Fibroblast of the conjunctiva (primary cell): ENCODE measurements around the gene CD84.
"Not testable (repeated sequence)": the region's sequence is repeated elsewhere in the genome, so short reads cannot be mapped to it uniquely, and the experiment has no call there.

Experiments
- DNase-seq: peaks from one replicate; pipeline ENCODE4 v3.0.0-alpha.2; 2010; ENCODE audit warnings: low read depth

CD84 gene

GRCh38 chr1:160608941-160609340 is 29.6 kb upstream of the CD84 start:
- DNase-seq, result no peak

GRCh38 chr1:160608514-160608913 is 29.2 kb upstream of the CD84 start:
- no peak for DNase-seq

GRCh38 chr1:160608057-160608456 is 28.8 kb upstream of the CD84 start:
- no peak for DNase-seq

GRCh38 chr1:160607672-160608032 is 28.4 kb upstream of the CD84 start:
- DNase-seq, result no peak

DNA sequence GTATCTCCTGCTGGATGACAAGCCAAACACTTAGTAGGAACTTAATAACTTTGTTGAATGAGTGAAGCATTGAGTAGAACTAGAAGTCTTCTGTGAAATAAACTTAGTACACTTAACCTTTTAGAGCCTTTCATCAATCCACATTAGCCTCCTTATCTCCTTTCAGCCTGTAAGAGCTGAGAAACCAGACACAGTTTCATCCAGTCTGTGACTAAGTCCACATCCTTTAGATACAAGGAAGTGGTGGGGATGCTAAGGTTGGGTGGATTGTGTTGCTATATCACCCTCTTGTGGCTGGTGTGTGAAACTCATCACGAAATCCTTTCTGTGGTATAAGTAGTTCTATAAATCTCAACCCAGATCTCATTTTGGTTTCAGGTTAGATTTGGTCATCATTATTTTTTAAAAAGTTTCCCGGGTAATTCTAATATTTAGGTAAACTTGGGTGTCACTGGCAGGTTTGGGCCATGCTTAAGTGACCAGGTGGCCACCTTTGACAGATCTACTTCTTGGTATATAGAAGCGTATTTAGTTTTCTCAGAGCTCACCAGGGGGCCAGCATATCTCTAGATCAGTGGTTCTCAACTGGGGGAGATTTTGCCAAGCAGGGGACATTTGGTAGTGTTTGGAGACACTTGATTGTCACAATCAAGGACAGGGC is 27.8 kb upstream of the CD84 start:
- DNase-seq, result peak; percentile 43

DNA sequence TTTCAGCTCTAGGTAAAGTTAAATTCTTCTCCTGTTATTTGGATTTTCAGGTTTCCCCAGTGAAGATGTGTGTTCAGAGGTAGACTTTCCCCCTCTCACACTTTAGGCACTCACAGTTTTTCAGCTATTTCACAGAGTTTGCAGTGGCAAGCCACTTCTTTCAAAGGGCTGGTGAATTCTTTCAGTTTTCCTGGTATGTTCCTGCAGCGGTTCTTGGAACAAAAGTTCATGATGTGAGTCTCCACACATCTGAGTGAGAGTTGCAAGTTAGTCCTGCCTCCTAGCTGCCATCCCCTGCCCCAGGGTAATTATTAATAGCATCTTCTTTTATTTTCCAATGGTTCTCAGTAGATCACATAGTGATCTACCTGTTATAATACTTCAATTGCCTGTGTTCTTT is 27.3 kb upstream of the CD84 start:
- DNase-seq, result no peak

- no peak for DNase-seq
Observed at GRCh38 chr1:160605792-160606479, 26.6 kb upstream of the CD84 start.

GRCh38 chr1:160605205-160605604 is 25.9 kb upstream of the CD84 start:
- no peak for DNase-seq

DNA sequence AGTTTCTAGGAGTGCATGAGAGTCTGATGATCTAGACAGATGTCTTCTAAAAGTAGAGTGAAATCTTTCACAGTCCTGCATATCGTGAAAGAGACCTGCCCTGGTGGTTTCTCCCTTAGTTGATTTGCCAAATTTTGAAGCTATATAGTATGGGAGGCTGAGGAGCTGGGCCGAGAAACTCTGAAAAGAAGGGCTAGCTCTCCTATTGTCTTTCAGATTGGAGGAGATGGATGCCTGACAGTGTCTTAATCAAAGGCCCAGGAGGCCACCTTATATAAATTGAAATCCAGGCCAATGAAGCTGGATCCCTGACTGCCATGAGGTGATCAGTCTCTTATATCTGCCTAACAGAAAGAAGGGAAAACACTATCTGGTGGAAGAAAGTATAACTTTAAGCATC is 18.4 kb upstream of the CD84 start:
- DNase-seq, result no peak

DNA sequence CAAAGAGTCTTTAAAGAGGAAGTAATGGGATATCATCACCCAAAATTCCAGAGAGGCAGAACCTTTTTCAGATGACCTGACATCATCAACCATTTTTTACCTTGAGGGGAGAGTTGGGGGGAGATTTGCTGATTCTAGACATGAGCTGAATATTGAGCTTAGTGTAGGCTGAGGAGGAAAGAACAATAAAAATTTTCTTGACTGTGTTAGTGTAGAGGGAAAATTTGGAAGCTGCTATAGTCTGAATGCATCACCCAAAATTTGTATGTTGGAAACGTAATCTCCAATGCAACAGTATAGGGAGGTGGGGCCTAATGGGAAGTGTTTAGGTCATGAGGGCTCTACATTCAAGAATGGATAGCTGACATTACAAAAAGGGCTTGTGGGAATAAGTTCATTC is 17.8 kb upstream of the CD84 start:
- DNase-seq, result no peak

GRCh38 chr1:160590488-160590887 is 11.2 kb upstream of the CD84 start:
- no peak for DNase-seq

GRCh38 chr1:160588468-160588867 is 9.2 kb upstream of the CD84 start:
- DNase-seq, result no peak

DNA sequence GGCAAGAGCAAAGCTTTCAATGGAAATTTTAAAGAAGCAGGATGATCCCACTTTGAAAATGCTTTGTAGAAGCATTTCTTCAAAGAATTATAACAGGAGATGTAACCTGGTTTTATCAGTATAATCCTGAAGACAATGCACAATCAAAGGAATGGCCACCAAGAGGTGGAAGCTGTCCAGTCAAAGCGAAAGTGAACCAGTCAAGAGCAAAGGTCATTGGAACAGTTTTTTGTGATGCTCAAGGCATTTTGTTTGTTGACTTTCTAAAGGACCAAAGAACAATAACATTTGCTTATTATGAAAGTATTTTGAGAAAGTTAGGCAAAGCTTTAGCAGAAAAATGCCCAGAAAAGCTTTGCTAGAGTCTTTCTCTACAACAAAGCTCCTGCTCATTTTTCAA is 5.5 kb upstream of the CD84 start:
- no peak for DNase-seq

- DNase-seq, result not testable (repeated sequence)
Observed at GRCh38 chr1:160582976-160583375, 3.7 kb upstream of the CD84 start.

DNA sequence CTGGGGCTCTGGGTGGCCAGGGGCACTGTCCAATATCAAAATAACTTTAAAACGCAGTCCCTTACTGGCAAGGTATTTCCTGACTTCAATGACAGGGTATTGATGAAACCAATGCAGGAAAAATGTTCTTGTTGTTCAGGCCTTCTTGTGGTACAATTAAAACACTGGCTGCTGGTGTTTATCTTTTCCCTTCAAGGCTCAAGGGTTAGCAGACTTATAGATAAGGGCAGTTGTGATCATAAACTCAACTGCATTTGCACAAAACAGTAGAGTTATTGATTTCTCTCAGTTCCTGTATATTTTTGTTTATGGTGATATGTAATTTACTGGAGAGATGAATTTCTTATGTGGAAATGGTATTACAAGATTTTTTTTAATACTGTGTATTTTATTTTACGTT is 2.7 kb upstream of the CD84 start:
- no peak for DNase-seq

DNA sequence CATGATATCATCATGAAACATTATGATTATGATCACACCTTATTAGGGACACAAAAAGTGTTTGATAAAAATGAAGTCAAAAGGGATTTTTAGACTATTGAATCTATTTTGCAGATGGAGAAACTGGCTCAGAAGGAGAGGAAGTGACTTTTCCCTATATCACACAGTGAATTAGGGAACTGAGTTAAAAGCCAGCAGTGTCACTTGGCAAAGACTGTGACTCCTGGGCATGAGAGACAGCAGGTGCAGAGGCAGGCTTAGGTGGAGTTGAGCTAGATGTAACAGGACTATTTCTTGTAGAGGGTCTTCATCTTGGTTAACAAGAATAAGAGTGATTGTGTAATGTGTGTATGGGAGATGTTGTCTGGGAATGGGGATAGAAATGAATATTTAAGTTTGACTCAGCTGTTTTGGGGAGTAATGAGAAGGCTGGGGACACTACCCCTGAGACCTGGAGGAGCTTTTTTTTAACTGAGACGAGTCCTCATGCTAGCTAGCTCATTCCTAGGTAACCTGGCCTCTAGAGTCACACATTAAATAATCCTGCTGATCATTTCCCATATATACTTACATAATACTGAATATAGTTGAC is 1.0 kb upstream of the CD84 start:
- DNase-seq, result no peak

DNA sequence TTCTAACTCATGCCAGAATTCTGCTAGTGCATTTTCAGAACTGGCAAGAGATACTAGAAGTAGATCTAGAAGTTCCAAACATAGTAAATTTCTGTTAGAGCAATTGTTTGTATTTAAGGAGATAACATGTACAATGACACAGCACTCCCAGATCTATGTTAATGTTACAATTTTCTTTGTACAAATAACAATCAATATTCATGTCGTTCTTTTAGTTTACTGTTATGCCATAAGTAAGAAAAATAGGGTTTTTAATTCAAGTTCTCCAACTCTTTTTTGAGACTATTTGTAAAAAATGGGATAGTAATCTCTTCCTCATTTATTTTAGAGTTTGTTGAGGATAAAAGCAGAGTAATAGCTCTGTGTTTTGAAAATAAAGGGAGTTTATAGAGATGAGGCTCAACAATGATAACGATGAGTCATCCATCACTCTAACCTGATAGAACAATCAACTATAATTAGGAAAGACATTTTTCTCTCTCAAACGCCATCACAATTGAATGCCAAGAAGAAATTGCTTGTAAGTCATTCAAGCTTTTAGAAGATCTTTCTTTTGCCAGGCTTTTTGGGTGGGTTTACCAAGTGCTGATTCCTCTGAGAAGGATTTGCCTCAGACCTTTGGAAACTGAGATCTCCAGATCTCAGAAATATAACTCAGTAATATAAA is 638 bp downstream of the CD84 start:
- no peak for DNase-seq

DNA sequence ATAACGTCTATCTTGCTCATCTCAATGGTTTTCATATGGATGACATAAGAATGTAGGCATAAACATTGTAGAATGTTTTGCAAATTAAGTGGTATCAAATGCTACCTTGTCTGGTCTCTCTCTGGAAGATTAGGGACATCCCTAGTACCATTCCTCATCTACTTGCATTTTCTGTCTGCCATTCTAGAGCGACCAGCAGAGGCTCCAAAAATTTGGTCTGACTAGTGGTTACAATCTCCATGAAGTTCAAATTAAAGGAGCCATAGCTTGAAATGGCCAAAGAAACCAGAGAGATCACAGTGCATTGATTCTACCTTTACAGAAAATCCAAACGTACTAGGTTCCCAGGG is 1.1 kb downstream of the CD84 start:
- no peak for DNase-seq

DNA sequence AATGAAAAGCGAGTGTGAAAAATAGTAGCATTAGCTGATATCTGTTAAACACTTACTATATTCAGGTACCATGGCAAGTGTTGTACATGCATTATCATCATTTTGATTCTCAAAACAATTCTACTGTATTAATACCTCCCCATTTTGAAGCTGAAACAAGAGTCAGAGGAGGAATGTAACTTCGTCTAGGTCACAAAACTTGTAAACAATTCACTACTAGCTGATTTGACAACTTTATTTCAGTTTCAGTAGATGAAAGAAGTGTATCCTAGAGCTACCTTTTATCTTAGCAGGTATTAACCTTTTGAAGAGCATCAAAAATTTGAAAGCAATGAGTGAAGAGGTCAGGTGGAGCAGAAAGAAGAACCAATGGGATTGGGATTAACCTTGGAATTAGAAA is 1.6 kb downstream of the CD84 start:
- DNase-seq, result no peak

DNA sequence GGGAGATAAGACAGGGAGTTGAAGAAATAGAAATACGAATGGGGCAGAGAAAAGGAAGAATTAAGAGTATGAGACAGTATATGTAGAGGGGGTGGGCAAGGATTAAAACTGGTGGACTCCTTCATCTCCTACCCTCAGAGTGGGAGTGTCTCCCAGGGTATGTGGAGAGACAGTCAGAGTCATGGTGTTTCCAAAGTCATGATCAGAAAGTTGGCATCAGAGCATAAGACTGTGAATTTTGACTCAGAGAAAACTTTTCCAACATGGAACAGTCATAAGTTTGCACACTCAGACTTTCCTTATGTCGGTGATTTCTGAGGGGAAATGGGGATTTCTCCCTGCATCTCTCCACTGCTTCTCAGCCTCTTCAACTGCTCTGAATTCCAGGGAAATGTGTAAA is 2.4 kb downstream of the CD84 start:
- DNase-seq, result no peak

GRCh38 chr1:160576390-160576789 is 2.9 kb downstream of the CD84 start:
- DNase-seq, result no peak

DNA sequence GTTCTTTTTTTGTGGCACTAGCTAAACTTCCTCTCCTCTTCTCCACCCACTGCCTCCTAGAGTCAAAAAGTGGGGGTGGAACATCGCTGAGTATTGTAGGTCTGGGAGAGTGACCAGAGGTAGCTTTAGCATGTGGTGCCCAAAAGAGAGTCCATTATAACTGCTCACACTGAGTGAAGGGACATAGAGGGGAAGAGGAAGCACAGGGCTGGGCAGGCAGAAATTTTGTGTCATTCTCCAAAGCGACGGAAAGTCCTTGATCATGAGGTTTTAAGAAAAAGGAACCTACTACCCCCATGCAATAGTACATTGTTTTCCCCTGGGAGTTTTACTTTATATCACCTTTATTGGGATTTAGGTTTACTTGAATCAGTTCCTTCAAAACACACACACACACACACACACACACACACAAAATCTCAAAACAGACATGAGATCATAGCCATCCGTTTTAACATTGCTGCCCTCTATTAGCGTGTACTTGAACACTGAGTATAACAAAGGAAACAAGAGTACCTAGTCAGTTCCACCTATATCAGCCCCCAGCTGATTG is 4.1 kb downstream of the CD84 start:
- no peak for DNase-seq

DNA sequence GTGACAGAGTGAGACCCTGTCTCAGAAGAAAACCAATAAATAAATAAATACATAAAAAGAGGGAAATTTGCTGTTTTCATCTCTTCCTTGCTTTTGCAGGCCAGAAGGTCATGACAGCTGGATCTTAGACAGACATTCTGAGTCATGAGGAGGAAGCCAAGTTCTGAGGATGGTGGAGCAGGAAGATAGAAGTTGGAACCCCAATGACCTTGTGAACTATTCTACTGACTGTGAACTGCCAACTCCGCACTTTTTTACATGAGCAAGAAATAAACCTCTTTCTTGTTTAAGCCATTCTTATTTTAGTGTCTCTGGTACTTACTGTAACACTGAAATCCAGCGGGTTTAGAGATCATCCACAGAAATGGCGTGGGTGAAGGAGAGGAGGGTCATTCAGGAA is 8.5 kb downstream of the CD84 start:
- DNase-seq, result no peak
